NK-92 (cell line): ENCODE results near the gene UBL3.

ENCODE experiments used
- DNase-seq: peaks from one replicate; lab custom pipeline; 2025; ENCODE audit not compliant: unreplicated experiment; lab: John Stamatoyannopoulos, UW

Gene UBL3

DNA sequence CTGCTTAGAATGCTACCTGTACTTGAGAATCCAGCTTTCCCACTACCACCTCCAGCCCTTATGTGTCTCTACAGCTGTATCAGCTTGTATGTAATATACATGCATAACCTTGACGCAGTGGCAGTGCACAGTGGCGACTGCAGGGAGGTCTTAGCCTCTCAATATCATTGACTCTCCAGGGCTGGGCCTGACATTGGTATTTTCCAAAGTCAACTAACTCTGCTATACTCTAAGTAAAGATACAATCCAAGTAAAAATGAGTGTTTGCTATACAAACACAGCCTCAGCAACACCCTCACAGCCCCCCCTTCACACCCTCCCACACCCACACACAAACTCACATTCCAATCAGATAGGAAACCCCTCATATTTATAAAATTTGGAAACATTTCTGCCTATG, 6.7 kb upstream of the UBL3 start:
- DNase-seq = no peak

DNA sequence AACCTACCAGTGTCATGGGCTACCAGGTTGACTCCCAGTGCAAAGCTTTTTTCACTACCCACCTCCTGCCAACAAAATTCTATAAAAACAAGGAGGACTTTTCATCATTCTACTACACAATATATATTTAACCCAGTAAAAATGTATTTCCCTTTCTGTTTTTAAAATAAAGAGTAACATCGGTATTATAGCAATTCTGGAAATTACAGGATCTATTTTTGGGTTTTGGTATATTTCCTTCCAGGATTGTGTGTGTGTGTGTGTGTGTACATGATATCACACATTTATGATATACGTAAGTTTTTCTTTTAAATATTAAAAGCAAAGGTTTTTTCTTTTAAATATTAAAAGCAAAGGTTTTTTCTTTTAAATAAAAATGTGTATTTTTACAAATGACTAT, 6.0 kb upstream of the UBL3 start:
- no peak for DNase-seq

DNA sequence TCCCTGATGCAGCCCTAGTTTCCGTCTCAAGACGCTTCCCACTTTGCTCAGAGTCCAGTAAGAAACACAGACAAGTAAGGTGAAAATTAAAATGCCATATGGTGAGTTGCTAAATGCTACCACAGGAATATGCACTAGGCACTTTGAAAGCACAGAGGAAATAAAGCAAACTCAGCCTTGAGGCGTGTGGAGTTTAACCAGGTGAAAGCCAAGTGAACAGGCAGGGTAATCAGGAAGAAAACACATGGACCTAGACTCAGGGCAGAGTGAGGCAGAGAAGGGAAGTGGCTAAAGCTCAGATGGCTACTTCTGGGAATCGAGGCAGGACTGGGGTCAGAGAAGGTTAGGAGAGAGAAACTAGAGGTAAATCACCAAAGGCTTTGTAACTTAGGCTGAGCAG, 5.4 kb upstream of the UBL3 start:
- DNase-seq = no peak

DNA sequence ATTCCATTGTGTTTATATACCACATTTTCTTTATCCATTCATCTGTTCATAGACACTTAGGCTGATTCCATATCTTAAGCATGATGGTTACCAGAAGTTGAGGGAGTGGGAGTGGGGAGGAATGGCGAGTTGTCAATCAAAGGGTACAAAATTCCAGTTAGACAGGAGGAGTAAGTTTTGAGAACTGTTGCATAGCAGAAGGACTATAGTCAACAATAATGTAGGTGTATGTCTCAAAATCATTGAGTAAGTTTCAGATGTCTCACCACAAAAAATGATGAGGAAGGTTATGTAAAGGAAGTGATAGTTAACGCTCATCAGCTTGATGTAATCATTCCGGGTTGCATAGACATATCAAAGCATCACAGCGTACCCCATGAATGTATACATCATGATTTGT, 4.6 kb upstream of the UBL3 start:
- DNase-seq = no peak

DNA sequence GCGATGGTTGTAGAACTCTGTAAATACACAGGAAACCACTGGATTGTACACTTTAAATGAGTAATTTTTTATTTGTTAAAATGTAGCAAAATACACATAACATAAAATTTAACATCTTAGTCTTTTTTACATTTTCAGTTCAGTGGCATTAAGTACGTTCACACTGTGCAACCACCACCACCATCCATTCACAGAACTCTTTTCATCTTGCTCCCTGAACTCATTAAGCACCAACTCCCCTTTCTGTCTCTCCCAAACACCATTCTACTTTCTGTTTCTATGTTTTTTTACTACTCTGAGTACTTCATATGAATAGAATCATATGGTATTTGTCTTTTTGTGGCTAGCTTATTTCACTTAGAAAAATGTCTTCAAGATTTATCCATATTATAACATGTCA, 2.7 kb upstream of the UBL3 start:
- no peak for DNase-seq

DNA sequence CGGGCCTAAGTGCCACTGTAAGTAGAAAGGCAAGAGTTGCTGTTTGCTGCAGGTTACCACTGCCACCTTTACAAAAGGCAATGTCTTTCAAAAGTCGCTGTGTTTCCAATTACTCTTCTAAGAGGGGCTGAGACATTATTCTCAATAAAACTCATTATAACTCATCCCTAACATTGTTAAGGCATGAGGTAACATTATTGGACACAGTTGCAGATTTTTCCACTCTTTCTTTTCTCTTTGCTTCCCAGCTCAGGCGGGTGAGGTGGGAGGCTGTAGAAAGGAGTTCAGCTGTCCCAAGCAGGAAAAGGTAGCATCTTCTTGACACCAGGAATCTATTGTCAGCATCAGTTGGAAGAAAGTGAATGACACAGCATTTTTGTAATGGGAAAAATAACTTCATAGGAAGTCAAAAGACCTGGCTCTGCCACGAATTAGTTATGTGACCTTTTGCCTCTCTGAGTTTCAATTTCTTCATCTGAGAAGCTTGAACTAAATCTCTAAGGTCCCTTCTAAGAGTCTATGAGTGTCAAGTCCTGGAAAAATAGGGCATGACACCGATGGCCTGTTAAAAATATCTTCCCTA, 2.1 kb upstream of the UBL3 start:
- no peak for DNase-seq

DNA sequence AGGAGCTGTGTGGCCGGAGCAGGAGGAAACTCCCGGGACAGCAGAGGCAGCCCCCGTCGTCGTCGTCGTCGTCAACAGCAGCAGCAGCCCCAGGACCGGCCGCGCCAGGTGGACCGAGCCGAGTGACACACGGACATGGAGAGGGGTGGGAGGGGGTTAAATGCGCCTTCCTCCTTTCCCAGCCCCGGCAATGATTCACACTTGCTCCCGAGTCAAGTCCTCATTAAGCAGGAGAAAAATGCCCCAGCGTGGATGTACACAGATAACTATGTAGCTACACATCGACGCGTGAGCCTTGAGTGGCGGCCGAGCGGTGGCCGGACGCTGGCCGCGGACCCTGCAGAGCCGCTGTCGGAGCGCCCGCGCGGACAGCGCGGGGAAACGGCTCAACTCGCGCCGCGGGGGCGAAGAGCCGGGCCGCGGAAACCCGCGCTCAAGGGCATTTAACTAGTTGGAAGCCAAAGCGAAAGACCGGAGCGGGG, 645 bp downstream of the UBL3 start:
- no peak for DNase-seq

DNA sequence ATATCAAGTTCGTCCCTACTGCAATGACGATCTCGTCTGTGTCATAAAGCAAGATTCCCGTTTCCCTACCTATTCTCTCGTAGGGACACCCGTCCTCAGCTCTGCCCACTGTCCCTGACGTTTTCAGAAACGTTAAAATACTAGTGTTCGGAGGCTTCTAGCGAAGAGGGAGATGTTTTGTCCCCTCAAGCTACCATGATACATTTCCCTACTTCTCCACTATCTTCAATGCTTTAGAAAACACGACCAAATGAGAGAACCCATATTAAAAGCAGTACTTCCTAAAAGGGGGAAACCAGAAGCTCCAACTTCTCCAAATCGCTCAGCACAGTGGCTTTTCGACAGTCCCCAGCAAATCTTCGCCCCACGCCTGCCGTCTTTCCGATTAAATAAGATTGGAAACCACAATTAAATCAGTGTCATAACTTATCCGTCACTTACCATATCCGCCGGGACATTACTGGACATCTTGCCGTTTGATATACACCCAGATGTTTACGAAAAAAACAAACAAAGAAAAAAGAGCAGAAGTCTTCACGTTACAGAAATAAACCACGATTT, 1.3 kb downstream of the UBL3 start:
- DNase-seq = no peak

DNA sequence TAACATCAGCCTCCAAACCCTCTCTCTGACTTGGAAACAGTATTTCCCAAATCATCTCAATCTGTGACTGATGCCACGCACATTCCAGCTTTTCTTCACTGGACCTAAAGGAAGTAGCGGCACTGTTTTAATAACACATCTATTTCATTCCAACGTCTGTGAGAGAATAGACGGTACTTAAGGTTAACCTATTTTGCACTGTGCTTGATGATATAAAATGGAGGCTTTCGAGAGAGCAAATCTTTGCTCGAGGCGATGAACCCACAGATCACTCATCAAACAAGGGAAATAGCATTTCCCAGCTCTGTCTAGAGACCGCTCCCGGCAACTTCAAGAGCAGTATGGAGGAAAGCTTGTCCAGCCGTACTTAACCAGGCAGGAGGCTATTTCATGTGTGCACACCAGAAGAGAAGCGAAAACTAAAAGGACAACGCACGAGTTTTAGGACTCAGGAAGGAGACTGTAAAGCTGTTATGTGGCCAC, 2.9 kb downstream of the UBL3 start:
- DNase-seq = no peak

DNA sequence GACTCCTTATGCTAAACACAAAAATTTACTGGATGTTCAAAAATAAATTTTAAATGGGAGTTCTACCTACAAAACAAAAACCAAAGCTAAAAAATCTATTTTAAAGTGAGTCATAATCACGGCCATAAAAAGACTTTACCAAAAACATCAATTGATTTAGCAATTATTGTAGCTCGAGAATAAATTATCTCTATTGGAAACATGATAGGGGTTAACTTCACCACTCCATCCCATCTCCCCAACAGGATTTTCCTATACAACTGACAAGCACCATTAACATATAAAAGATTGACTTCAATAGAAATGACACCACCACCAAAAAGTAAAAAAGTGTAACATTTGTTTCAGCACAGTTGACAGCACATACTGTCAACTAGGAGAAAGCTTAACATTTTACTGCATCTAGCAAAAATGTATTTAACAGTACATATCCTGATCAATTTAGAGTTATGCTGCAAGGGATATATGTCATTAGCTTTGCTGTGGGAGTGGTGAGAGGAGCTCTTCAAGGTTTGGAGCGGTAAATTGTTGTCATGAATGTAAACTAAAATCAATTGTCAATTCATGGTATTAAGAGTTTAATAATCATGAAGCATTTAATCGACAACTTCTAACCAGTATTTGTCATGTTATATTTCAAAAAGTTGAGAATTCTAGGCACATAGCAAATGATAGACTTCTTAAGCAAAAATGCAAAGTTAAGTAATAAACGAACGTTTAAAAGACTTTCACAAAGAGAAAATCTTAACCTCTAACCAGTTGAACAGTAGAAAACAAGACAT, 3.8 kb downstream of the UBL3 start:
- DNase-seq = no peak

DNA sequence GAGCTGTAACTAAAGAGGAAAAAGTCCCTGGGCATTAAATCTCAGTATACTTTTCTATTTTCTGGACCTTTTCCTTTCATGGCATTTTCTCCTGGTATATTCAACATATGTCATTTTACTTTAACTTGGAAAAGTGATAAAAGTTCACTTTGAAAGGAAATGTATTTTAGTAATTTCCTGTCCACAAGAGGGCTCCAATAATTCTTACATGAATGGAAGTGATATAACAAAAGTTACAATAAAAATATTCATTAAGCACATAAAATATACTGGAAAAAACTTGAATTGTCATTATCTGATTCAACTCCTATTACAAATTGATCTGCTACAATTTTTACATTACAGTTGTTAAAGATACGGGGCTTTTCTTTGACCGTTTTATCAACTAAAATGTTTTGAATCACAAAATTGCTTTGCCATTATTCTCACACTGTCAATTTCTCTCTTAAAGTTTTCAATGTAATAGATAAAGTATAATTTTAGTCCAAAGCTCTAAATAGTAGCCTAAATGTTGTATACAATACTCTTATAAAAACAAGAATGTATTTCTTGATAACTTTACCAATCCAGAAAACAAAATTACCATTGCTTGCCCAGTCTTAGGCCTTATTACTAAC, 4.9 kb downstream of the UBL3 start:
- DNase-seq = no peak

DNA sequence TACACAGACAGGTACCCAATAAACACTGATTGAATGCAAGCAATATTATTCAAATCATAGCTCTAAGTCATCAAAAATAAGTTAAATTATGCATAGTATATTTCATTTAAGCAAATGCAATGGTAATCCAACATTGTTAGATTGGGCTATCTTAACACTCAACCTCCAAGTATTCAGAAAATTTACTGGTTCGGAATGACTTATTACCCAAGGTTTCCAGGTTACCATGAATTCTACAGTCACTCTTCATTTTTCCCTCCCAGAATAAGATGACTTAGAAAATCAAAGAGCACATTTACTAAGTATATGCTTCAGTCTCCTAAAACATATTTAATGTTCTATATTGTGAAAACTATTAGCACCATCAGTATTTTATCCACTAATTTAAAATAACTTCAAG, 6.0 kb downstream of the UBL3 start:
- no peak for DNase-seq

DNA sequence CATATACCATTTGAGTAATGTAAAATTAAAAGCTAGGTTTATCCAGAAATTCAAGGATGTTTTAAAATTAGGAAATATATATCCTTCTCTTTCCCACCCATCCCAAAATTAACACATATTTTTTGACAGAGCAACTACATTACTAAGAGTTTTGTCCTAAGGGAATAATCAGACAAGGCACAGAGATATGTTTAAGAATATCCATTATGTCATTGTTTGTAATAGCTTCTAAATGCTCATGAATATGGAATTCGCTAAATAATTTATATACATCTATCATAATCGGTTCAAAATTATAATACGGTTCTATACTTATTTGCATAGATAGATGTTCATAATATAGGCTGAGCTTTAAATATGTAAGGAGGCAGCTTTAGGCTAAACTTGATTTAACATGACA, 9.8 kb downstream of the UBL3 start:
- DNase-seq = no peak

DNA sequence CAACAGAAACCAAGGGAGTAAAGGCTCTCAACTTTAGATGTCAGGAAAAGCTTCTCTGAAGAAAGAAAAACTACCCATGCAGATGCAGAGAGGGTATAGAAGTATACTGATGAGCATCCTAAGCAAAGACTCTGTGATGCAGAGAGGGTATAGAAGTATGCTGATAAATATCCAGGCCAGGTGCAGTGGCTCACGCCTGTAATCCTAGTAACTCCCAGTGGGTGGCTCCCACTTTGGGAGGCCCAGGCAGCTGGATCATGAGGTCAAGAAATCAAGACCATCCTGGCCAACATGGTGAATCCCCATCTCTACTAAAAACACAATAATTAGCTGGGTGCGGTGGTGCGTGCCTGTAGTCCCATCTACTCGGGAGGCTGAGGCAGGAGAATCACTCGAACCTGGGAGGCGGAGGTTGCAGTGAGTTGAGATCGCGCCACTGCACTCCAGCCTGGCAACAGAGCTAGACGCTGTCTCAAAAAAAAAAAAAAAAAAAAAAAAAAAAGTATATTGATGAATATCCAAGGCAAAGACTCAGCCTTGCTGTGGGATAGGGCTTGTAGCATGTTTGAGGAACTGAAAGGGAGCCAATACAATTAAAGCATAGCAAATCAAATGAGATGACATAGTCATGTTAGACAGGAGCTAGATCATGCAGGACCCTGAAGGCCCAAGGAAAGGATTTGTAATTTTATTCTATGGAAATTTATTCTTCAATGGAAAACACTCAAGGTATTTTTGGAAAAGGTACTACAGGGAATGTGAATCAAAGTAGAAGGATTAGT, 14.9 kb downstream of the UBL3 start:
- no peak for DNase-seq

DNA sequence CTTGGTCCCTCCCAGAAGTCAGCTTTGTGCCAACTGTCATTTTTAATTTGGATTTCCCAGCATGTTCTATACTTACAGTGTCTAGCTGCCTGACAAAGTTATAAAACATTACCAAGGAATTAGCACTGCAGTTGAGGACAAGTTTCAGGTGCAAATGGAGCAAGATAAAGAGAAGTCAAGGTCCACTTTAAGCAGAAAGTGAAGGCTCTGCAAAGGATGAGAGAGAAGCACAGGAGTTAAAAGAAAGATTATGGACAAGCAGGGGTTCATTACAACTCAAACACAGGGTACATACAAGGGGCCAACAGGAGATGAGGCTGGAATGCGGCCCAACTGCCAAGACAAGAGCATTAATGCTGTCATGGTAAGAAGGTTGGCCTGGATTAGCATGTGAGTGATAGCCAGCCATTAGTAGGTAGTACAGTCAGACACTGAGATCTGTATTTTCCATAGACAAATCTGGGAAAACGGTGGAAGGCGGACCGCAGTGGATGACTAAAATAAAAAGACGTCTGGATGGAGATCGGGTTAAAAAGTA, 17.6 kb downstream of the UBL3 start:
- DNase-seq = no peak

DNA sequence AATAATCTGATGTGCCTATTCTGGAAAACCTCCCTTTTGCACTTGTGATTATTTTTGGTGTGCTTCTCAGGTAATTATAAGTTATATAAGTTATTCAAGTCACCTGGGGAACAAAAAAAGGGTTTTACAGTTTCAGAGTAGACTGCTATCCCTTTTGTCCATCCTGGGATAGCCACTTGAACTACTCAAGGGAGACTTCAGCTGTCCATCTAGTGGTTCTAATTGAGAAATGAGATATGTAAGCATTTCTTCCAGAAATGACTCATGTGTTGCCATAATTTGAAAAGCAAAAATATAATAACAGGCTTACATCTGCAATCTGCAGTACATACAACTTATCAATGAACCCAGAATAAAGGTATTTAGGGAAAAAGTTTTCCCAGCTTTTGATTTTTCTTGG, 20.4 kb downstream of the UBL3 start:
- no peak for DNase-seq

DNA sequence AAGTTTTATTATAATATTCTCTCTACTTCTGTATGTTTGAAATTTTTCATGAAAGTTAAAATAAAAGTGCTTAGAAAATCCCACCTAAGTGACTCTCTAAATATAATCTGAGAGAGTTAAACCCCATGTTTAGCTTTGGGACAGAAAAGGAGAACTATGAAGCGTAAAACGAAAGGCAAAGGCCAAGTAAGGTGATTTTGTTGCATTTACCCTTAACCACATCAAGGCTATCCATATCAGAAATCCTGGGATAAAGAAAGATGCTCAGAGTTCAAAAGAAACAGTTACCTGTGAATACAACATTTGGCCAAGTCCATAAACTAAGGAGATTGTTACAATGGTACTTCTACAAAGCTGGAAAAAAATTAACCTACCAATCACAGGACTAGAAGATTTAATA, 31.3 kb downstream of the UBL3 start:
- no peak for DNase-seq

DNA sequence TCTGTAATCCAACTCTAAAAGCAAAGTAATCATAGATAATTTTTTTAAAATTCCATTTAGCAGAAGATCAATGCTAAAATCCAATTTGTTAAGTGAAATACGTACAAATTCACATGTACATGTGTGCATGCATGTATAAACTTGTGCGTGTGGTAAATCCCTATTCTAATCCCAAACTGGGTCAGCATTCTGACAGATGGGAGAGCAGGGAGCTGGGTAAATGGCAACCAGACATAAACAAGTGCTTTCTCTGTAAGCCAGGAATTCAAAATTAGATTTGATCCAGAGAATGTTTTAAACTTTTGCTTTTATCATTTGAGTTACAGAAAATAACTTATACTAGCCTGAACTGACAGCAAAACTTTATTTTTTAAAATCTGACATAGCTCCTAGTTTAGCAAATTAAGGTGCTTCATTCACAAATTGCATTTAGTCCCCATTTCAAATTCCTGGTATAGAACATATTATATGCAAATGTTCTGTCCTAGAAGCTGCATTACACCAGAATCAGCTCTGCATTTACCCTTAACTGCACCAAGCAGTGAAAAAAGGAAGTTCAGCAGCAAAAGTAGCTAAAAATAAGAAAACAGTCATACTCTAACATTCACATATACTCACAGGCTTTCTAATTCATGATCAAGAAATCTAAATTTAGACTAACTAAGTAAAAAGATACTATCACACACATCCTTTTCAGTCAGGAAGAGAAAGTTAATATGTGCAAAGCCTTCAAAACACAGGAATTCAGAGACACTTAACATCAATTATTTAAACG, 32.6 kb downstream of the UBL3 start:
- DNase-seq = no peak

DNA sequence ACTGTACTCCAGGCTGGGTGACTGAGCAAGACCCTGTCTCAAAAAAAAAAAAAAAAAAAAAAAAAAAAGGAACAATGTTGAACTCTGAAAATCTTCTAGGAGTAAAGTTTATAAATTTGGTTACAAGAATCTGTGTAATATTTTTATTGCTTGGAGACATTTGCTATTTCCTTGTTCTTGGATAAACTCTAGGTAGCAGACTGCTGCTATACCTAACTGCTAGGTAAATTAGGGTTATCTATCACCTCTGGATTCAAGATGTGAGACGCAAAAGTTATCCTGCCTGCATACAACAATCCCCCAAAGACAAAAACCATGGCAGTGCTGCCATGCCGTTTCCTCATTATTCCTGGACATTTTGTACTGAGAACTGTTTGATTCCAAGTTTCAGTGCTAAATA, 33.7 kb downstream of the UBL3 start:
- no peak for DNase-seq

DNA sequence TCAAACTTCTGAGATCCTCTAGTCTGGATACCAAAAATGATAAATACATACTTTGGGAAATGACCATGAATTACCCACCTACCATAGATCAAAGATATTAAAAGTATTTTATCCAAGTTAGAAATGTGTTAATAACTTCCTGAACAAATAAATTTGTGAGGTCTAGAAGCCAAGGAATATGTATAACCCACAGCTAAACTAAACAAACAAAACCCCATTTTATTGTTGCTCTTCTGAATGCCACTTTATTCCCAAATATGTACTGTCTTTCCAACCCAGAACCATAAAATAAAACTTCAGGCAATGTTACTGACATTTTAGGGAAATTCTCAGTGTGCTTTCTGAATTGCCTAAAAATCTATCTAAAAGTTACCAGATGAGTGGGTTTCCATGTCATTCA, 35.1 kb downstream of the UBL3 start:
- DNase-seq = no peak
